DOHH2 (cell line): Measurements from ENCODE around the gene CFAP57.

Experiments
- H3F3A ChIP-seq: fragments of 200-600 bp; sonication (generic), shearing (Covaris generic); 2 replicates; pipeline ENCODE4 v1.6.0; 2016; ENCODE audit warnings: antibody characterized with exemption, mild to moderate bottlenecking; ENCODE audit not compliant: control insufficient read depth, insufficient read depth
- H3K27ac ChIP-seq: fragments of 200-600 bp; sonication (generic); 2 replicates; pipeline ENCODE4 v1.5.1; 2014; ENCODE audit warnings: low read depth, mild to moderate bottlenecking, low read length, moderate library complexity
- H3K27me3 ChIP-seq: fragments of 200-600 bp; sonication (generic); 2 replicates; pipeline ENCODE4 v1.6.1; 2014; ENCODE audit warnings: mild to moderate bottlenecking, low read length, mixed read lengths; ENCODE audit not compliant: control insufficient read depth
- H3K36me3 ChIP-seq: fragments of 200-600 bp; sonication (generic); 2 replicates; pipeline ENCODE4 v1.6.1; 2014; ENCODE audit warnings: mild to moderate bottlenecking, low read length, moderate library complexity, mixed read lengths; ENCODE audit not compliant: control insufficient read depth
- H3K4me1 ChIP-seq: fragments of 200-600 bp; sonication (generic); 2 replicates; pipeline ENCODE4 v1.6.1; 2014; ENCODE audit warnings: mild to moderate bottlenecking, low read length, mixed read lengths; ENCODE audit not compliant: control insufficient read depth
- H3K4me2 ChIP-seq: fragments of 200-600 bp; sonication (generic); 2 replicates; pipeline ENCODE4 v1.6.0; 2014; ENCODE audit warnings: mild to moderate bottlenecking, low read length, moderate library complexity
- H3K4me3 ChIP-seq: fragments of 200-600 bp; sonication (generic); 2 replicates; pipeline ENCODE4 v1.5.1; 2014; ENCODE audit warnings: mild to moderate bottlenecking, low read length, mixed read lengths
- H3K79me2 ChIP-seq: fragments of 200-600 bp; sonication (generic); 2 replicates; pipeline ENCODE4 v1.6.1; 2014; ENCODE audit warnings: mild to moderate bottlenecking, low read length, mixed read lengths; ENCODE audit not compliant: control insufficient read depth
- H3K9me2 ChIP-seq: fragments of 200-600 bp; sonication (generic); replicated peaks from 2 replicates; pipeline ENCODE4 v1.6.1; 2014; ENCODE audit warnings: mild to moderate bottlenecking, low read length, mixed read lengths; ENCODE audit not compliant: control insufficient read depth
- H3K9me3 ChIP-seq: fragments of 200-600 bp; sonication (generic); 2 replicates; pipeline ENCODE4 v1.6.1; 2014; ENCODE audit warnings: antibody characterized with exemption, low read length, mixed read lengths; ENCODE audit not compliant: control insufficient read depth, insufficient read depth
- H4K20me1 ChIP-seq: fragments of 200-600 bp; sonication (generic); 2 replicates; pipeline ENCODE4 v1.6.0; 2014; ENCODE audit warnings: low read depth, mild to moderate bottlenecking, antibody characterized with exemption, low read length, moderate library complexity; ENCODE audit not compliant: control insufficient read depth, insufficient read depth
- EZH2phosphoT487 ChIP-seq: fragments of 200-600 bp; sonication (generic); IDR thresholded peaks from 2 replicates; pipeline ENCODE4 v1.6.1; 2017; ENCODE audit warnings: borderline replicate concordance, mild to moderate bottlenecking, antibody characterized with exemption, low read length, moderate library complexity, mixed read lengths
- TF ChIP-seq, protein P1 (sequence below): fragments of 200-600 bp; sonication (generic); IDR thresholded peaks from one replicate; pipeline ENCODE4 v1.5.1; 2014; ENCODE audit warnings: antibody characterized with exemption, mild to moderate bottlenecking, low read depth, low read length; ENCODE audit not compliant: poor library complexity, severe bottlenecking

CFAP57 gene

DNA sequence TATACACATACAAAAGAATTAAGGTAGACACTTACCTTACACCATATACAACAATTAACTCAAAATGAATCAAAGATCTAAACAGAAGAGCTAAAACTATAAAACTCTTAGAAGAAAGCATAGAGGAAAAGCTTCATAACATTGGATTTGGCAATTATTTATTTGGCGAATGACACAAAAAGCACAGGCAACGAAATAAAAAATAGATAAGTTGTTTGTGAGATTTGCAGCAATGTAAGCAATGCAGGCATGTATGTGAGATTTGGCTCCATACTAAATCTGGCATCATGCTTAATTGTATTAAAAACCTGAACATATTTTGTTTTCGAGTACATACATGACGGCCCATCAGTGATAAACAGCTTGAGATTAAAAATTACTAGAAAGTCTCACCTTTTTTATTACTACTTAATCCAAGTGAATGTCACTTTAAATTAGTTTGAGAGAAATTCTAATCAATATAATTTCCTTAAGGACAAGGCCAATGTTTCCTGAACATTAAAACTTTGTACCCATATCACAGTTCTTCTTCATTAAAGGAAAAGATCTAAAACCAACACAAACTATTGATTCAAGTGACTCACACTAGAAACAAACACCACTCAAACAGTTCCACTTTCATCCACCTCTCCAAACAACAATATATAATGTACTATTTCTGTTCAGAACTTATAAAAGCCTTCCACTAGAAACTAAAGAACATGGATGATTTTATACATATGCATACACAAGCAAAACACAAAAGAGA is 74.5 kb downstream of the CFAP57 start:
- no peak for TF ChIP-seq EZH2phosphoT487
- TF ChIP-seq, protein P1, sequence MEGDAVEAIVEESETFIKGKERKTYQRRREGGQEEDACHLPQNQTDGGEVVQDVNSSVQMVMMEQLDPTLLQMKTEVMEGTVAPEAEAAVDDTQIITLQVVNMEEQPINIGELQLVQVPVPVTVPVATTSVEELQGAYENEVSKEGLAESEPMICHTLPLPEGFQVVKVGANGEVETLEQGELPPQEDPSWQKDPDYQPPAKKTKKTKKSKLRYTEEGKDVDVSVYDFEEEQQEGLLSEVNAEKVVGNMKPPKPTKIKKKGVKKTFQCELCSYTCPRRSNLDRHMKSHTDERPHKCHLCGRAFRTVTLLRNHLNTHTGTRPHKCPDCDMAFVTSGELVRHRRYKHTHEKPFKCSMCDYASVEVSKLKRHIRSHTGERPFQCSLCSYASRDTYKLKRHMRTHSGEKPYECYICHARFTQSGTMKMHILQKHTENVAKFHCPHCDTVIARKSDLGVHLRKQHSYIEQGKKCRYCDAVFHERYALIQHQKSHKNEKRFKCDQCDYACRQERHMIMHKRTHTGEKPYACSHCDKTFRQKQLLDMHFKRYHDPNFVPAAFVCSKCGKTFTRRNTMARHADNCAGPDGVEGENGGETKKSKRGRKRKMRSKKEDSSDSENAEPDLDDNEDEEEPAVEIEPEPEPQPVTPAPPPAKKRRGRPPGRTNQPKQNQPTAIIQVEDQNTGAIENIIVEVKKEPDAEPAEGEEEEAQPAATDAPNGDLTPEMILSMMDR, result no peak
- H3K27ac ChIP-seq, result no peak overlapping the region

DNA sequence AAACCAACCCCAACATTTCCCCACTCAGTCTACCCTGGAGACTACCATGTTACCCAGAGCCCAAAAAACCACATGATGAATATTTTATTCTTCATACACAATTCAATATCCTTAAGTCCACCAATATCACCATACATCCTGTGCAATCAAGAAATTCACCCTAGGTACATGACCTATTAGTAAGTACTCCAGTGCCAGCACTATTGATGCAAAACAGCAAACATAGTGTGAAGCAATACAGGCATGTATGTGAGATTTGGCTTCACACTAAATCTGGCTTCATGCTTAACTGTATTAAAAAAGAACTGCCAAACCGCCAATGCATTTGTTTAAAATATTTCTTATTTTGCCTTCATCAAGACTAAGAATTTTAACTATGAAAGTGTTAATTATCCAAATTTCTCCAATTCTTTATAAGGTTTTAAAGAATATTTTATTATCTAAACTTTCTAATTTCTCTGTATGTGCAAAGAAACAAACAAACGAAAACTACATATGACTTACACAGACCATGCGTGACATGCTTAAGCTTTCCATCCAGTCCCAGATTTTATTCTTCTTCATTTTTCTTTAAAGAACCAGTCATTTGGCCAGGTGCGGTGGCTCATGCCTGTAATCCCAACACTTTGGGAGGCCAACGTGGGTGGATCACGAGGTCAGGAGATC is 75.3 kb downstream of the CFAP57 start:
- Histone ChIP-seq H4K20me1 (no peaks in the 10 kb centered on the region), H3K9me3 (0 out of 2 replicates have a peak, but pooled peaks cover 3% of the 10 kb centered on the region)
- TF ChIP-seq EZH2phosphoT487, result no peak
- TF ChIP-seq, protein P1, result no peak

More for the DNA sequence above, 74.5 kb downstream of the CFAP57 start:
- 0 out of 2 replicates have a peak, but pooled peaks cover 2% of the 10 kb centered on the region for H3K27me3 ChIP-seq
- H3K4me3 ChIP-seq, result no peak overlapping the region
- no peaks in the 10 kb centered on the region for H3F3A ChIP-seq
- no peaks in the 10 kb centered on the region for H3K36me3 ChIP-seq
- no peaks in the 10 kb centered on the region for H3K9me2 ChIP-seq
- H4K20me1 ChIP-seq, result no peaks in the 10 kb centered on the region
- no peak overlapping the region for H3K4me2 ChIP-seq
- H3K9me3 ChIP-seq, result 0 out of 2 replicates have a peak, but pooled peaks cover 3% of the 10 kb centered on the region
- H3K4me1 ChIP-seq, result no peaks in the 10 kb centered on the region
- no peaks in the 10 kb centered on the region for H3K79me2 ChIP-seq

DNA sequence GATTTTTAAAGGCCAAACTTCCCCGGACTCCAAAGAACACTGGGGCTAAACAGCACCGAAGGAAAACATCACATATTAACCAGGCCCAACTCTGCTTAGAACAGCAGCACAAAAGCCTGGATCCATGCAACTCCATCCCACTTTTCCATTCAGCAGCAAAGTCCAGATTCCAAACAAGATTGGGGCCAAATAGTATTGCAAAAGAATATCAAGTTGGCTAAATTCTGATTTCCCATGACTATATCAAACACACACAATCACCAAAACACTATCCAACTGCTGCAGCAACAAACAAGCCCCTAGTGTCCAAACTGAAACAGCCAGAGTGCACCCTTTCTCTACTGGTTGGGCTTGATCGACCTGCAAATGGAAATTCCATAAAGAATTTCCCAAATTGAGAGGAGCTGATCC is 78.2 kb downstream of the CFAP57 start:
- H3K79me2 ChIP-seq, result no peaks in the 10 kb centered on the region
- no peaks in the 10 kb centered on the region for H3K9me2 ChIP-seq
- H3K27me3 ChIP-seq, result peaks cover 8% of the 10 kb centered on the region; the same call in 1 of the 2 replicates
- H3K9me3 ChIP-seq, result 0 out of 2 replicates have a peak, but pooled peaks cover 3% of the 10 kb centered on the region
- H3K4me2 ChIP-seq, result no peak overlapping the region
- no peak overlapping the region for H3K27ac ChIP-seq
- H4K20me1 ChIP-seq, result no peaks in the 10 kb centered on the region
- no peaks in the 10 kb centered on the region for H3F3A ChIP-seq
- H3K36me3 ChIP-seq, result no peaks in the 10 kb centered on the region
- no peak overlapping the region for H3K4me3 ChIP-seq
- TF ChIP-seq, protein P1, result no peak
- TF ChIP-seq EZH2phosphoT487, result no peak
- H3K4me1 ChIP-seq, result no peaks in the 10 kb centered on the region

More for the DNA sequence above, 75.3 kb downstream of the CFAP57 start:
- Histone ChIP-seq H3K4me3 (no peak overlapping the region), H3K4me2 (no peak overlapping the region), H3K4me1 (no peaks in the 10 kb centered on the region), H3K27me3 (0 out of 2 replicates have a peak, but pooled peaks cover 2% of the 10 kb centered on the region), H3F3A (no peaks in the 10 kb centered on the region), H3K9me2 (no peaks in the 10 kb centered on the region), H3K27ac (no peak overlapping the region), H3K79me2 (no peaks in the 10 kb centered on the region), H3K36me3 (no peaks in the 10 kb centered on the region)
